T follicular helper cell (primary cell): ENCODE results near the gene SPCS2.
"Not testable (repeated sequence)": the region's sequence is repeated elsewhere in the genome, so short reads cannot be mapped to it uniquely, and the experiment has no call there.

Experiments
- DNase-seq: peaks from one replicate; pipeline ENCODE4 v3.0.0-alpha.2; 2020; ENCODE audit warnings: low read depth

The SPCS2 gene

DNA sequence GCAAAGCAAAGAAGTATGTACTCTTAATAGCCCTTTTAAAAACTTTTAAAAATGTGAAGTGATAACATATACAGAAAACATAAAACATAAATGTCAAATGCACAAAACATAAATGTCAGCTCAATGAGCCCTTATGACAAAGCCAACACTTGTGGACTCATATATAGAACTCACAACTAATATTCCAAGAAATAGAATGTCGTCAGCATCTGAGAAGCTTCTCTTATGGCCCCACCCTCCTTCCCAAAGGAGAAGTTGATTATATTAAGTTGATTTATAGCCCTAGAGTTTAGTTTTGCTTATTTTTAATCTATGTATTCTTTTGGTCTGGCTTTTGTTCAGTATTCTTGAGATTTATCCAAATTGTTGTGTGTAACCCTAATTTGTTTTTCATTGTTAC is 53.5 kb downstream of the SPCS2 start:
- no peak for DNase-seq

DNA sequence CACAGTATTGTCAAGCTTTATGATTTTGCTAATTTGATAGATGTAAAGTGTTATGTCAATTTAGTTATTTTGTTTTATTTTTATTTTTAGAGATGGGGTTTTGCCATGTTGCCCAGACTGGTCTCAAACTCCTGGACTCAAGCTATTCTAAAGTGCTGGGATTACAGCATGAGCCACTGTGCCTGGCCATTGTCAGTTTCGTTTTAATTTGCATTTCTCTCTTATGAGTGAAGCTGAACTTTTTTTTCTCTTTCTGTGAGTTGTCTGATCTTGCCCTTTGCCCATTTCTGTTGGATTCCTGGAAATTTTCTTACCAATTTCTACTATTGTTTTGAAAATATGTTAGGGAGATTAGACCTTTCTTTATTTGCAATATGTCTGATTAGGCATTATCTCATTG is 55.1 kb downstream of the SPCS2 start:
- no peak for DNase-seq

DNA sequence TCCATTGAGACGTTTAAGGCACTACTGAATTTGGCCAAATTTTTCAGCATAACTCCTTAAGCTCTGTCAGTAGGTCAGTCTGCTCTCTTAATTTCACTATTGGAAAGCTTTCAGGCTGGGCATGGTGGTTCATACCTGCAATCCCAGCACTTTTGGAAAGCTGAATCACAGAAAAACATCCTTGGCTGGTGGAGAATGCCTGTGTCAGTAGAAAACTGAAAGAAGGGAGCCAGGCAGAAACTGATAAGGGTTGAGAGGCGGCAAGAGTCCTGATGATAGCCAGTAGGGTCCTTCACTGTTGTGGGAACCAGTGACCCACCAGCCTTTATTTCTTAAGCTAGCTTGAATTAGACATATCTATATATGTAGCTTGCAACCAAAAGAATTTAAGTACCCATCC is 62.3 kb downstream of the SPCS2 start:
- DNase-seq = no peak

- DNase-seq = no peak
These were observed 62.8 kb downstream of the SPCS2 start for GRCh38 chr11:75011872-75012271.

DNA sequence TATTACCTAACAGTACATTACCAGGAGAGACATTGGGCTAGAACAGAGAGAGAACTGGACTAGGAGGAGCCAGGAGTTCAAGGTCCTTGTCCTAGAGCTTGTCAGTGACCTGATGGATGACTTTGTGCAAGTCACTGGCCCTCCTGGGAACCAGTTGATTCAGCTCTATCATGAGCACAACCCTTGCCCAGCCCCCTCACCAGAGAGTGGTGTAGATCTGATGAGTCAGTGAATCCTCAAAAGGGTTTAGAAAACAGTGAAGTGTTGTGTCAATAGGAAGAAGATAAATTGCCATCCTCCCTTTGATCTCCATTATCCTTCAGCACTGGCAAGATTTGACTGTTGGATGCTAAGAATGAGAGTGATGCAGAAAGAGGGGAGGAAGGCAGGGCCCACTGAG is 64.0 kb downstream of the SPCS2 start:
- no peak for DNase-seq

DNA sequence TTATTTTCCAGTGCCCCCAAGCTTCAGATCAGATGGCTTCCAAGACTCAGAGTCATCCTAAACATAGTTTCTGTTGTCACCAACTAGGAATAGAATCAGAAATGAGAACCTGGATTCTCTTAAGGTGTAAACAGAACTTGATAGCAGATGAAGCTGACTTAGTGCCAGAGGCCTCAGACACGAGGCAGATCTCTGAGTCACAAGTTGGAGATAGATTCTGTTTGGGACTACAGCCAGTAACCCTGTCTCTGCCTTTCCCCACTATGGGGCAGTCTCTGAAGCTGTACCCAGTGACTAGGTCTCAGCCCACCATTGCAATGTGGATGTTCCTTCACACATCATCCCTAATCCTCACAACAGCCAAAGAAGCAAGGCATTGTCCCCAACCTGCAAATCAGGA is 65.1 kb downstream of the SPCS2 start:
- DNase-seq = no peak

- not testable (repeated sequence) for DNase-seq
These were observed 70.1 kb downstream of the SPCS2 start for GRCh38 chr11:75019200-75019599.

- DNase-seq = not testable (repeated sequence)
These were observed 71.3 kb downstream of the SPCS2 start for GRCh38 chr11:75020328-75020727.

GRCh38 chr11:75022296-75022695 is 73.2 kb downstream of the SPCS2 start:
- no peak for DNase-seq

GRCh38 chr11:75022759-75023396 is 73.8 kb downstream of the SPCS2 start:
- peak; percentile 61 for DNase-seq

DNA sequence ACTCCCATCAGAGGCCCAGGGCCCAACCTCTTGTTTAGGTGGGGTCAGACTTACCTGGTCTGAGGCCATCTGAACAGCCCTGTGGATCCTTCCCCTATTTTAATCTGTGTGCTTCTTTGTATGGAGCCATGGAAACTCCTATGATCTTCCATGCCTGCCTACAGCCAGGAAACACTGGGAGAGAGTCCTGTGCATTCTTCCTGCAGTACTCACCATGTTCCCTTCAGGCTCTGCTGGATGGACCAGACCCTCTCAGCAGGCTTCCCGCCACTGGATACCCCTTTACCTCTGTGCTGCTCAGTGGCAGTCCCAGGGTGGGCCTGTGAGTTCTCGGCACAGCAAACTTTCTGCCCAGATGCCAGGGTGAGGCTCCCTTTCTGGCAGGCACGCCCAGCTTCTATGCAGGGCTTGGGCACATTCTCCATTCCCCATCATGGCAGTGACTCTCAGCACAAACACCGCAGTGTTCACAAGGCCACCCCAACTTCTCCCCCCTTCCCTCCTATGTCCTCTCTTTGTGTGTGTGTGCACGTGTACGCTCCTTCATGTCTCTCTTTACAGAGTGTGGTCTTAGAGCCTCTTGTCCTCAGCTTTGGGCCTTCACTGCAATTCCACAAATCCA is 74.5 kb downstream of the SPCS2 start:
- no peak for DNase-seq

DNA sequence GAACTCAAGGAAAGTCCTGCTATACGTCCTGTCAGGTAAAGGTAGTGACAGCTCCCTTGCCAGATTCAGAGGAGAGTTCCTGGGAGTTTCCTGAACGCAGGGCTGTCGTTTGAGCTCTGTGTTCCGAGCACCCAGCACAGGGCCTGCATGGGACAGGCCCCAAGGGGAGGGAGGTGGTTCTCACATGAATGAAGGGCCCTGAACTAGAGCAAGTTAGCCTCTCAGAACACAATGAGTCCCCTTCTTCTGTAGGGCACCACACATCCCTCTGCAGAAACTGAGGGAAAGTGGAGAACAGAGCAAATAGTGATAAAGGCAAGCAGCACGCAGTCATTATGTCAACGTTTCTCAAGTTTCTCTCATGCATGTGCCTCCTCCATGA is 75.0 kb downstream of the SPCS2 start:
- no peak for DNase-seq

- DNase-seq = no peak
These were observed 75.7 kb downstream of the SPCS2 start for GRCh38 chr11:75024764-75025211.

- no peak for DNase-seq
These were observed 76.5 kb downstream of the SPCS2 start for GRCh38 chr11:75025561-75025960.

DNA sequence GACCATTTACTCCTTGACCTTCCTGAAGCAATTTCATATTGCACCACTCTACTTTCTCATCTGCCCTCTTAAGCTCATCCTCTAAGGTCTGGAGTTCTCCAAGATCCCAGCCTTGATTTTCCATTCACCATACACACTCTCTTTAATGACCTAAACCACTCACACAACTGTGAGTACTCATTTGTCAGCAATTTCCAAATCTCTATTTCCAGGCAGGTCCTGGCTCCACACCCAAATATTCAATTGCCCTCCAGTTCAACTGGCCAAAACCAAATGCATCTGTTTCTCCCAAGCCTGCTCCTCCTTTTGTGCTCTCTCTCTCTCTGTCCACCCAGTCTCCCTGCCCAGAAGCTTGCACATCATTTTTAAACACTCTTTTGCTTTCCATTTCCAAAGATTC is 79.3 kb downstream of the SPCS2 start:
- DNase-seq = no peak
